DMS 273 (cell line): ENCODE data around the gene PPP1R11.
A peak's percentile ranks its signal among the peaks of the same experiment; 100 is the strongest.
"Not testable (repeated sequence)": the region's sequence is repeated elsewhere in the genome, so short reads cannot be mapped to it uniquely, and the experiment has no call there.

ENCODE experiments used
- DNase-seq: peaks from one replicate; lab custom pipeline; 2025; ENCODE audit not compliant: unreplicated experiment; lab: John Stamatoyannopoulos, UW

The PPP1R11 gene

GRCh38 chr6:30093951-30094661 is 27.1 kb downstream of the PPP1R11 start:
- DNase-seq: no peak

- DNase-seq: no peak
Measured at GRCh38 chr6:30096829-30097228, 29.8 kb downstream of the PPP1R11 start.

- DNase-seq: no peak
Measured at GRCh38 chr6:30097902-30098768, 31.1 kb downstream of the PPP1R11 start.

GRCh38 chr6:30100154-30100553 is 33.2 kb downstream of the PPP1R11 start:
- no peak for DNase-seq

GRCh38 chr6:30100585-30101443 is 33.8 kb downstream of the PPP1R11 start:
- peak; percentile 50 for DNase-seq

- peak; percentile 93 for DNase-seq
Measured at GRCh38 chr6:30101444-30102413, 34.7 kb downstream of the PPP1R11 start.

GRCh38 chr6:30102414-30102969 is 35.5 kb downstream of the PPP1R11 start:
- DNase-seq: no peak

- peak; percentile 94 for DNase-seq
Measured at GRCh38 chr6:30102970-30103871, 36.2 kb downstream of the PPP1R11 start.

- DNase-seq: no peak
Measured at GRCh38 chr6:30103872-30104179, 36.8 kb downstream of the PPP1R11 start.

- no peak for DNase-seq
Measured at GRCh38 chr6:30104661-30105060, 37.7 kb downstream of the PPP1R11 start.

GRCh38 chr6:30111266-30111856 is 44.4 kb downstream of the PPP1R11 start:
- DNase-seq: no peak

GRCh38 chr6:30112402-30112994 is 45.5 kb downstream of the PPP1R11 start:
- no peak for DNase-seq

GRCh38 chr6:30113003-30113759 is 46.2 kb downstream of the PPP1R11 start, which contains the start of gene TRIM31:
Gene TRIM31, minus strand, starts transcription at chr6:30113090. Its CDS starts 285 bp downstream, at chr6:30112805.
- no peak for DNase-seq

GRCh38 chr6:30113841-30114240 is 46.8 kb downstream of the PPP1R11 start:
- no peak for DNase-seq

GRCh38 chr6:30116724-30117123 is 49.7 kb downstream of the PPP1R11 start:
- no peak for DNase-seq

- DNase-seq: not testable (repeated sequence)
Measured at GRCh38 chr6:30118691-30119090, 51.7 kb downstream of the PPP1R11 start.
